Panc1 (cell line): ENCODE measurements around the gene TRIM74. TPM values are rescaled to one million over a fixed set of nuclear protein-coding genes. Genes with fewer than 3 reads are reported as not detected.
"Not testable (repeated sequence)": the region's sequence is repeated elsewhere in the genome, so short reads cannot be mapped to it uniquely, and the experiment has no call there.

Experiments
- ATAC-seq: fragments of 200-7000 bp; cut with Tn5 transposase; 2 replicates; pipeline ENCODE4 v1.9.1; 2020; ENCODE audit warnings: mild to moderate bottlenecking, moderate library complexity
- BruUV-seq: library from RNA; stranded (reverse); fragments of 400-500 nt; replicated peaks from 2 replicates; lab custom pipeline; 2021; lab: Mats Ljungman, UMichigan
- CTCF ChIA-PET: fragments of 300-600 bp; sonication (Branson Sonifier 250); formaldehyde crosslinking; loops from one replicate; lab custom pipeline; 2022; ENCODE audit warnings: antibody characterized with exemption; lab: Charles Lee
- POLR2A ChIA-PET: fragments of 300-600 bp; sonication (Branson Sonifier 250); formaldehyde crosslinking; loops from one replicate; lab custom pipeline; 2022; ENCODE audit warnings: antibody characterized with exemption; lab: Charles Lee
- DNase-seq: peaks from one replicate; pipeline ENCODE4 v3.0.0-alpha.2; 2010; ENCODE audit warnings: low read depth, low spot score
- H3K27ac ChIP-seq: 2 replicates; pipeline ENCODE4 v1.5.1; 2011; ENCODE audit warnings: mild to moderate bottlenecking, low read length, inconsistent platforms
- H3K27me3 ChIP-seq: fragments of 200-500 bp; sonication (Bioruptor generic); 2 replicates; pipeline ENCODE4 v1.6.0; 2014; ENCODE audit warnings: low read length, inconsistent platforms; ENCODE audit not compliant: control insufficient read depth, insufficient read depth
- H3K36me3 ChIP-seq: fragments of 200-500 bp; sonication (Bioruptor generic); 2 replicates; pipeline ENCODE4 v1.5.1; 2014; ENCODE audit warnings: inconsistent platforms, mild to moderate bottlenecking, low read length, moderate library complexity; ENCODE audit not compliant: control insufficient read depth, insufficient read depth
- H3K4me1 ChIP-seq: 2 replicates; pipeline ENCODE4 v1.5.1; 2011; ENCODE audit warnings: inconsistent platforms, mild to moderate bottlenecking, low read length, moderate library complexity; ENCODE audit not compliant: control insufficient read depth, insufficient read depth
- H3K4me3 ChIP-seq, 2 experiments: 2 replicates each; pipeline ENCODE4 v1.5.1; 2011 to 2012; ENCODE audit warnings: low read depth in 2 of 2, low read length in 2 of 2, mild to moderate bottlenecking in 2 of 2, inconsistent platforms in 1 of 2, moderate library complexity in 1 of 2
- H3K9me3 ChIP-seq: fragments of 200-500 bp; sonication (Bioruptor generic); 2 replicates; pipeline ENCODE4 v1.5.1; 2014; ENCODE audit warnings: low read depth, mild to moderate bottlenecking, inconsistent platforms, low read length, moderate library complexity; ENCODE audit not compliant: control insufficient read depth, insufficient read depth
- POLR2AphosphoS5 ChIP-seq: IDR thresholded peaks from 2 replicates; pipeline ENCODE4 v1.6.1; 2012; ENCODE audit warnings: mild to moderate bottlenecking, low read depth, low read length, moderate library complexity
- SIN3A ChIP-seq: IDR thresholded peaks from 2 replicates; pipeline ENCODE4 v1.6.1; 2012; ENCODE audit warnings: low read depth, mild to moderate bottlenecking, low read length, moderate library complexity, borderline replicate concordance; ENCODE audit not compliant: insufficient read depth
- TCF7L2 ChIP-seq: IDR thresholded peaks from 2 replicates; pipeline ENCODE4 v1.6.1; 2011; ENCODE audit warnings: mild to moderate bottlenecking, low read depth, low read length, inconsistent platforms
- in situ Hi-C: cut with HindIII; loops from 2 replicates; pipeline ENCODE4 v1.10.0; 2016; ENCODE audit warnings: low sequenced_read_pairs, low pct_unique_long_range_greater_than_20kb
- intact Hi-C: fragments of 100-400 bp; cut with micrococcal nuclease; formaldehyde crosslinking; loops from one replicate; pipeline ENCODE4 v1.10.0; 2022; ENCODE audit not compliant: unreplicated experiment
- total RNA-seq: library from RNA; stranded (reverse); gene quantifications from one replicate; pipeline ENCODE4 v1.2.1, GENCODE V29; 2021; ENCODE audit not compliant: unreplicated experiment
- TF ChIP-seq, protein P1 (sequence below), 2 experiments: IDR thresholded peaks; 2 replicates each; pipeline ENCODE4 v1.6.1; 2011 to 2012; ENCODE audit warnings: low read depth in 2 of 2, control low read depth in 1 of 2, low read length in 1 of 2, mild to moderate bottlenecking in 1 of 2, moderate library complexity in 1 of 2; ENCODE audit not compliant: insufficient read depth in 1 of 2
- TF ChIP-seq, protein P2 (sequence below): fragments of 450-650 bp; IDR thresholded peaks from 2 replicates; pipeline ENCODE4 v1.5.1; 2017; ENCODE audit warnings: mild to moderate bottlenecking

TRIM74 gene
- total RNA-seq, 1 experiment from 2014 or later = 0.46 TPM

GRCh38 chr7:72928216-72928615, 41.0 kb downstream of the TRIM74 start:
- intact Hi-C loops, CTCF ChIA-PET, H3K9me3 ChIP-seq, ATAC-seq, H3K27me3 ChIP-seq, in situ Hi-C loops, H3K27ac ChIP-seq, POLR2A ChIA-PET, DNase-seq, BruUV-seq, H3K4me3 ChIP-seq: not testable (repeated sequence)
- Histone ChIP-seq H3K36me3 (peaks cover 32% of the 10 kb centered on the region), H3K4me1 (peaks cover 14% of the 10 kb centered on the region)

DNA sequence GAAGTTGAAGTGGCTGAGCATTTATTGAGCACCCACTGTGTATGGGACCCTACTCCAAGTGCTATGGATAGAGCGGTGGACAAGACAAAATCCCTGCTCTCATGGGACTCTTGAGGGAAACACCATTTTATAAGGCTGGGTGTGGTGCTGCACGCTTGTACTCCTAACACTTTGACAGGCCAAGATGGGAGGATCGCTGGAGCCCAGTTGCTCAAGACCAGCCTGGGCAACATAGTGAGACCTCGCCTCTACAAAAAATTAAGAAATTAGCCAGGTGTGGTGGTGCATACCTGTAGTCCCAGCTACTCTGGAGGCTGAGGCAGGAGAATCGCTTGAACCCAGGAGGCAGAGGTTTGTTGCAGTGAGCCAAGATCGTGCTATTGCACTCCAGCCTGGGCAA, 41.5 kb downstream of the TRIM74 start:
- H3K4me3 ChIP-seq, POLR2A ChIA-PET, CTCF ChIA-PET, intact Hi-C loops, in situ Hi-C loops, ATAC-seq, H3K9me3 ChIP-seq, H3K27ac ChIP-seq, H3K27me3 ChIP-seq, DNase-seq, BruUV-seq: not testable (repeated sequence)
- peaks cover 14% of the 10 kb centered on the region for H3K4me1 ChIP-seq
- peaks cover 32% of the 10 kb centered on the region for H3K36me3 ChIP-seq

DNA sequence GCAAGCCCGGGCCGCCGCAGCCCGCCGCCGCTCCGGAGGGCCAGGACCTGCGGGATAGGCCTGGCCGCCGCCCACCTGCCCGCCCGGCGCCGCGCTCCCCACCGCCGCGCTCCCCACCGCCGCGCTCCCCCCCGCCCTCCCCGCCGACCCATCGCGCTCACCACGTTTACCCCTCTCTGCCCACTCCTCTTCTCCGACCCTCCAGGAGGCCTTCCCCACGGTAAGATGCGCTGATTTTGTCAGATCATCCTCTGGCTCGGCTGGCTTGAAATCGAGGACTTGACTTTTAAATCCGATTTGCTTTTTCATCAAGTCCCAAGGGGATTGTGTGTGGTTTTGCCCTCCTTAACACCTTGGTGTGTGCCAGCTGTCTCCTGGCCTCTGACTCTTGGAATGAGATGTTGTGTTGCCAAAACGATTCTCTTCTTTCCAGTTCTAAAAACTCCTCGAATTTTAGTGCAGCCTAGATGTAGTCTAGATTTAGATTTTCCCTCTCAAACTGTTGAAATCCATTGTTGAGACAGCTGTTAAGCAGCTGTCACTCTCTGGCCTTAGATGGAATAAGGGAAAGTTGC, 43.6 kb downstream of the TRIM74 start:
- Histone ChIP-seq H3K4me3 (peak overlapping the region; percentile 72 to 82), H3K36me3 (peaks cover 28% of the 10 kb centered on the region), H3K4me1 (peaks cover 14% of the 10 kb centered on the region), H3K27me3 (no peaks in the 10 kb centered on the region), H3K9me3 (no peaks in the 10 kb centered on the region), H3K27ac (peak overlapping the region; percentile 99)
- no TSS peak for BruUV-seq
- DNase-seq = no peak
- in situ Hi-C loops (no loop called here), intact Hi-C loops (no loop called here)
- TF ChIP-seq TCF7L2 (no peak), SIN3A (no peak), POLR2AphosphoS5 (no peak)
- TF ChIP-seq, protein P1, sequence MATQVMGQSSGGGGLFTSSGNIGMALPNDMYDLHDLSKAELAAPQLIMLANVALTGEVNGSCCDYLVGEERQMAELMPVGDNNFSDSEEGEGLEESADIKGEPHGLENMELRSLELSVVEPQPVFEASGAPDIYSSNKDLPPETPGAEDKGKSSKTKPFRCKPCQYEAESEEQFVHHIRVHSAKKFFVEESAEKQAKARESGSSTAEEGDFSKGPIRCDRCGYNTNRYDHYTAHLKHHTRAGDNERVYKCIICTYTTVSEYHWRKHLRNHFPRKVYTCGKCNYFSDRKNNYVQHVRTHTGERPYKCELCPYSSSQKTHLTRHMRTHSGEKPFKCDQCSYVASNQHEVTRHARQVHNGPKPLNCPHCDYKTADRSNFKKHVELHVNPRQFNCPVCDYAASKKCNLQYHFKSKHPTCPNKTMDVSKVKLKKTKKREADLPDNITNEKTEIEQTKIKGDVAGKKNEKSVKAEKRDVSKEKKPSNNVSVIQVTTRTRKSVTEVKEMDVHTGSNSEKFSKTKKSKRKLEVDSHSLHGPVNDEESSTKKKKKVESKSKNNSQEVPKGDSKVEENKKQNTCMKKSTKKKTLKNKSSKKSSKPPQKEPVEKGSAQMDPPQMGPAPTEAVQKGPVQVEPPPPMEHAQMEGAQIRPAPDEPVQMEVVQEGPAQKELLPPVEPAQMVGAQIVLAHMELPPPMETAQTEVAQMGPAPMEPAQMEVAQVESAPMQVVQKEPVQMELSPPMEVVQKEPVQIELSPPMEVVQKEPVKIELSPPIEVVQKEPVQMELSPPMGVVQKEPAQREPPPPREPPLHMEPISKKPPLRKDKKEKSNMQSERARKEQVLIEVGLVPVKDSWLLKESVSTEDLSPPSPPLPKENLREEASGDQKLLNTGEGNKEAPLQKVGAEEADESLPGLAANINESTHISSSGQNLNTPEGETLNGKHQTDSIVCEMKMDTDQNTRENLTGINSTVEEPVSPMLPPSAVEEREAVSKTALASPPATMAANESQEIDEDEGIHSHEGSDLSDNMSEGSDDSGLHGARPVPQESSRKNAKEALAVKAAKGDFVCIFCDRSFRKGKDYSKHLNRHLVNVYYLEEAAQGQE (IDR thresholded peaks at IDR 0.05; ENCODE audit: insufficient read depth in 1 of 2, low read depth in 2 of 2, low read length in 1 of 2) = no peak
- TF ChIP-seq, protein P2, sequence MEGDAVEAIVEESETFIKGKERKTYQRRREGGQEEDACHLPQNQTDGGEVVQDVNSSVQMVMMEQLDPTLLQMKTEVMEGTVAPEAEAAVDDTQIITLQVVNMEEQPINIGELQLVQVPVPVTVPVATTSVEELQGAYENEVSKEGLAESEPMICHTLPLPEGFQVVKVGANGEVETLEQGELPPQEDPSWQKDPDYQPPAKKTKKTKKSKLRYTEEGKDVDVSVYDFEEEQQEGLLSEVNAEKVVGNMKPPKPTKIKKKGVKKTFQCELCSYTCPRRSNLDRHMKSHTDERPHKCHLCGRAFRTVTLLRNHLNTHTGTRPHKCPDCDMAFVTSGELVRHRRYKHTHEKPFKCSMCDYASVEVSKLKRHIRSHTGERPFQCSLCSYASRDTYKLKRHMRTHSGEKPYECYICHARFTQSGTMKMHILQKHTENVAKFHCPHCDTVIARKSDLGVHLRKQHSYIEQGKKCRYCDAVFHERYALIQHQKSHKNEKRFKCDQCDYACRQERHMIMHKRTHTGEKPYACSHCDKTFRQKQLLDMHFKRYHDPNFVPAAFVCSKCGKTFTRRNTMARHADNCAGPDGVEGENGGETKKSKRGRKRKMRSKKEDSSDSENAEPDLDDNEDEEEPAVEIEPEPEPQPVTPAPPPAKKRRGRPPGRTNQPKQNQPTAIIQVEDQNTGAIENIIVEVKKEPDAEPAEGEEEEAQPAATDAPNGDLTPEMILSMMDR = no peak
- POLR2A ChIA-PET = no interaction called here
- ATAC-seq = no peak
- CTCF ChIA-PET = no interaction called here
